ENCODE data around the gene RFESD.

The RFESD gene

DNA sequence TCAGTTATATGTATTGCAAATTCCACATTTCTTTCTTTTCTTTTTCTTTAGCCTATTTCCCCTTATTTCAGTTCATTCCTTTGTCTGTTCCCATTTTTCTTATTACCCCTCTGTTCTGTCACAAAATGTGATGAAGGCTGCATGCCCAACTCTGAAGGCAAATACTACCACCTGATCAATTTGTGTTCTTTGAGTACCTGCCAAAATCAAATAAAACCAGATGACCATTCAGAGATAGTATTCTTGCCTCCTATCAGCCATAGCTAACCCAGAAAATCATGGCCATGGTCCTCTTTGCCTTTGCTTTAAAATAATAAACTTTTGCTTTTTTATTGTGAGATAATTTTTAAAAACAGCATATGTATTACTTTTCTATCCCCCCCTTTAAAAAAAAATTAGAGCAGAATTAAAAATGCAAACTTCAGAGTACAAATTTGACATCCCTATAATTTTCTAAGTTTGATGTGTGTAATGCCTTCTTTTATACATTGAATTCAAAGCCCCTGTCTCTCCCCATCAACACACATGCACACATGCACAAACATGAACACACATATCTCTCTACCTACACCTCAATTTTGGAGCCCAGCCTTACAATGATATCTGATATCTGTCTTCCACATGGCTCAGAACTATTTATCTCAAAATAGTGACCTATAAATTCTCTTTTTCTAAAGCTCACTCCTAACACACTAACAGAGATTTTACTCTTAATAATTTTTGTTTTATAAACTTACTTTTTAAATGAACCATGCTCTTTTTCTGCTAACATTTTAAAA, 3.5 kb downstream of the RFESD start:
- TF ChIP-seq, protein P1, sequence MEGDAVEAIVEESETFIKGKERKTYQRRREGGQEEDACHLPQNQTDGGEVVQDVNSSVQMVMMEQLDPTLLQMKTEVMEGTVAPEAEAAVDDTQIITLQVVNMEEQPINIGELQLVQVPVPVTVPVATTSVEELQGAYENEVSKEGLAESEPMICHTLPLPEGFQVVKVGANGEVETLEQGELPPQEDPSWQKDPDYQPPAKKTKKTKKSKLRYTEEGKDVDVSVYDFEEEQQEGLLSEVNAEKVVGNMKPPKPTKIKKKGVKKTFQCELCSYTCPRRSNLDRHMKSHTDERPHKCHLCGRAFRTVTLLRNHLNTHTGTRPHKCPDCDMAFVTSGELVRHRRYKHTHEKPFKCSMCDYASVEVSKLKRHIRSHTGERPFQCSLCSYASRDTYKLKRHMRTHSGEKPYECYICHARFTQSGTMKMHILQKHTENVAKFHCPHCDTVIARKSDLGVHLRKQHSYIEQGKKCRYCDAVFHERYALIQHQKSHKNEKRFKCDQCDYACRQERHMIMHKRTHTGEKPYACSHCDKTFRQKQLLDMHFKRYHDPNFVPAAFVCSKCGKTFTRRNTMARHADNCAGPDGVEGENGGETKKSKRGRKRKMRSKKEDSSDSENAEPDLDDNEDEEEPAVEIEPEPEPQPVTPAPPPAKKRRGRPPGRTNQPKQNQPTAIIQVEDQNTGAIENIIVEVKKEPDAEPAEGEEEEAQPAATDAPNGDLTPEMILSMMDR (IDR thresholded peaks at IDR 0.05), result no peak
- Histone ChIP-seq H3K27ac (no peak overlapping the region), H3K4me3 (no peak overlapping the region)
- DNase-seq (ENCODE audit: low spot score), result no peak

DNA sequence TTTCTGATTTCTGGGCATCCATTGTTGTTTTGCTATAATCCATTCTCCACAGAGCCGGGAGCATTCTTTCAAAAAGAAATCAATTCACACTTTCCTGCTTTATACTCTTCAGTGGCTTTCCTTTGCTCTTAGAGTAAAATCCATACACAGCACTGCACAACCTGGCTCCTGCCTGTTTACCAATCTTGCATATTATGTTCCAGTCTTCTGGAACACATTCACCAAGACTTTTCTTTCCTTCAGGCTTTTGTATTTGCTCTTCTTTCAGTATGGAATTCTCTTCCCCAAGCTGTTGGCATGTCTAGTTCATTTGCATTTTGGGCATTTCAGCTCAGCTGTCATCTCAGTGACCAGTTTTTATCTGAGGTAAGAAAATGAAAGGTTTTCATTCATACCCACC, 6.3 kb downstream of the RFESD start:
- no peak for DNase-seq (ENCODE audit: low spot score)
- no peak overlapping the region for H3K27ac ChIP-seq
- no peak overlapping the region for H3K4me3 ChIP-seq
- TF ChIP-seq, protein P1 (IDR thresholded peaks at IDR 0.05), result no peak

DNA sequence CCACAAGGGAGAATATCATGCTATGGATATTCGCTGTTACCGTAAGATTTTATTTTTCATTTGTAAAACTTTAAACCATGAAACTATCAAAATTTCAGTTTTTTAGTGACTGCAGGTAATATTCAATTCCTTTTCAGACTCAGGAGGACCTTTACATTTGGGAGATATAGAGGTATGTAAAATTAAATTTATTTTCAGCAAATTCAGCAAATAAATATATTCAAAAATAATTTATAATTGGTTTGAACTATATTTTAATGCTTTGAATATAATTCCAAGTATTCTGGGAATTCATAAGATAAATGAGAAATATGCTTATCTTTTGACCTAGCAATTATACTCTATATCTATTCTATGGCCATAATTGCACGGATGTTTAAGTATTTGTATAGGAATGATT, 7.6 kb downstream of the RFESD start:
- no peak for DNase-seq (ENCODE audit: low spot score)
- no peak overlapping the region for H3K4me3 ChIP-seq
- TF ChIP-seq, protein P1 (IDR thresholded peaks at IDR 0.05), result no peak
- no peak overlapping the region for H3K27ac ChIP-seq

DNA sequence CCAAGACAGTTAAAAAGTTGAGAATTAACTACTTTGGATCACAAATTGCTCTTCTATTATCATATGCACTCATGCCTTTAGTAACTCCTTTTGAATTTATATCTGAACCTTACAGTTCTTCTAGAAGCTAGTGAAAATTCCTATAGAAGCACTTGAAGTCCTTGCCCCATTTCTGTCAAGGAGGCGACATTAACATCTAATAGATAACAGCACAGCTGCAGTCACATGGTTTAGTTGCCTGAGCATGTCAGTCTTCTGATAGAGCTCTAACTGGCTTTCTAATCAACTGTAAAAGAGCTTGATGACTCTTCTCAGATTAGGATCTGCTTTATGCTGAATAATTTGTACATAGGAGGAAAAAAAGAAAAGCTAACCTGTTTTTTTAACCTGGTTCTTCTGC, 9.0 kb downstream of the RFESD start:
- TF ChIP-seq, protein P1 (IDR thresholded peaks at IDR 0.05), result no peak
- Histone ChIP-seq H3K4me3 (no peak overlapping the region), H3K27ac (no peak overlapping the region)
- DNase-seq (ENCODE audit: low spot score), result no peak

DNA sequence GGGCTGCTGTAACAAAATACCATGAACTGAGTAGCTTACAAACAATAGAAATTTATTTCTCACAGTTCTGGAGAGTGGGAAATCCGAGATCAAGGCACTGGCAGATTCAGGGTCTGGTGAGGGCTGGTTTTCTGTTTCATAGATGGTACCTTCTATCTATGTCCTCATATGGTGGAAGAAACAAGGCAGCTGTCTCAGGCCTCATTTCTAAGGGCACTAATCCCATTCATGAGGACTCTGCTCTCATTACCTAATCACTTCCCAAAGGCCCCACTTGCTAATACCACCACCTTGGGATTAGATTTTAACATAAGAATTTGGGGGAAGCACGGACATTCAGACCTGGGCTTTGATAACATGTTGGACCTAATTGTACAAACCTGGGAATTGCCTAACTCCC, 13.5 kb downstream of the RFESD start:
- TF ChIP-seq, protein P1 (IDR thresholded peaks at IDR 0.05), result no peak
- DNase-seq (ENCODE audit: low spot score), result no peak
- Histone ChIP-seq H3K4me3 (no peak overlapping the region), H3K27ac (no peak overlapping the region)

DNA sequence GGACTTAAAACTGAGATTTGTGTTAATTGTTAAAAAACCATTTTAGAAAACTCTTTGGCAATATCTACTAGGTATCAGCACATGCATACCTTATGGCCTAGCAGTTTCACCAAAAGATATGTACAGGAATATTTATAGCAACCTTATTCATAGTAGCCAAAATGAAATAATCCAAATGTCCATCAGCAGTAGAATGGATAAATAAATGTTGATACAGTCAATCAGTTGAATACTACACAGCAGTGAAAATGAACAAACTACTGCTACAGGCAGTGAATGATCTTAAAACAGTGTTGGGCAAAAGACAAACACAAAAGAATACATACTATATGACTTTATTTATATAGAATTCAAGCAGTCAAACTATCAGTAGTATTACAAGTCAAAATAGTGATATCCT, 16.4 kb downstream of the RFESD start:
- TF ChIP-seq, protein P1 (IDR thresholded peaks at IDR 0.05), result no peak
- no peak overlapping the region for H3K4me3 ChIP-seq
- no peak overlapping the region for H3K27ac ChIP-seq
- no peak for DNase-seq (ENCODE audit: low spot score)

DNA sequence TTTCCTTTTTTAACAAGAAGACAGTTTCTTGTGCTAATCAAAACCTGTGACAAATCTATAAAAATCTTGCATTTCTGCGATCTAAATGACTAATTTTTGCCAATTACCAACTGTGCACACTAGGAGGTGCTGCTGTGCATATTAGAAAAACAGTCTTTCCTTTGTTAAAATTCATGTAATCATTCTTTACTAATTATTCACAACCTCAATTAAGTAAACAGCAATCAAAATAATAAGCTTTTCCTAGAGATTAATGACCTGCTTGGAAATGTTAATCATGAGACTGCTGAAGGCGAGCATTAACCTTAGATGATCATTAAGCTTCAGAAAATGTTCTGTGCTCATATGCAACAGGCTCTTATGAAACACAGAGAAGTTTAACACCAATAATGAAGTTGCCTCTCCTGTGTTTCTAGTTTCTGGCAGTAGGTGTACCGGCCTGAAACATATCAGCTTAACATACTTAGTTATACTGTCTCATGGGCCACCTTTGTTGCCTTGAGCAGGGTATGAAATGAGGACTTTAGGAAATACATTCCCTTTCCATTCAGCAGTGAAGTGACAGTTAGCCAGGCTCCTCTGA, 17.7 kb downstream of the RFESD start:
- Histone ChIP-seq H3K27ac (no peak overlapping the region), H3K4me3 (no peak overlapping the region)
- no peak for DNase-seq (ENCODE audit: low spot score)
- TF ChIP-seq, protein P1 (IDR thresholded peaks at IDR 0.05), result peak; percentile 46

All from coronary artery (tissue), 2 donors.